ENCODE results near the gene PSMC6. TPM values are rescaled to one million over a fixed set of nuclear protein-coding genes. Genes with fewer than 3 reads are reported as not detected.
"Not testable (repeated sequence)": the region's sequence is repeated elsewhere in the genome, so short reads cannot be mapped to it uniquely, and the experiment has no call there.

Gene PSMC6
- total RNA-seq, 3 donors from 2014 or later, result 78.3 to 106 (median 89.9) TPM

DNA sequence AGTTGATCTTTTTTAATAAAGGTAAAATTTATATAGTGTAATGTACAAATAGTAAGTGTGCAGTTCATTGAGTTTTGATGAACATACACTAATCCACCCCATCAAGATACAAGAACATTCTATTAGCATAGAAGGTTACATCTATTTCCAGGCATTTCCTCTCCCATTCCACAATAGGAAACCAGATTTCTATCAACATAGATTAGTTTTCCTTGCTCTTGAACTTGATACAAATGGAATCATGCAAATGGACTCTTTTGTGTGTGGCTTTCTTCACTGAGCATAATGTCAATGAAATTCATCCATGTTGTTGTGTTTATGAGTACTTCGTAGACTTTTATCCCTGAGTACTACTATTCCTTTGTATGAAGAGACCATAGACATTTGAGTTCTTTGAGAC, 33.8 kb downstream of the PSMC6 start:
- TF ChIP-seq POLR2AphosphoS5 (IDR thresholded peaks at IDR 0.05) (no peak), POLR2A (IDR thresholded peaks at IDR 0.05) (no peak)
- TF ChIP-seq, protein P1, sequence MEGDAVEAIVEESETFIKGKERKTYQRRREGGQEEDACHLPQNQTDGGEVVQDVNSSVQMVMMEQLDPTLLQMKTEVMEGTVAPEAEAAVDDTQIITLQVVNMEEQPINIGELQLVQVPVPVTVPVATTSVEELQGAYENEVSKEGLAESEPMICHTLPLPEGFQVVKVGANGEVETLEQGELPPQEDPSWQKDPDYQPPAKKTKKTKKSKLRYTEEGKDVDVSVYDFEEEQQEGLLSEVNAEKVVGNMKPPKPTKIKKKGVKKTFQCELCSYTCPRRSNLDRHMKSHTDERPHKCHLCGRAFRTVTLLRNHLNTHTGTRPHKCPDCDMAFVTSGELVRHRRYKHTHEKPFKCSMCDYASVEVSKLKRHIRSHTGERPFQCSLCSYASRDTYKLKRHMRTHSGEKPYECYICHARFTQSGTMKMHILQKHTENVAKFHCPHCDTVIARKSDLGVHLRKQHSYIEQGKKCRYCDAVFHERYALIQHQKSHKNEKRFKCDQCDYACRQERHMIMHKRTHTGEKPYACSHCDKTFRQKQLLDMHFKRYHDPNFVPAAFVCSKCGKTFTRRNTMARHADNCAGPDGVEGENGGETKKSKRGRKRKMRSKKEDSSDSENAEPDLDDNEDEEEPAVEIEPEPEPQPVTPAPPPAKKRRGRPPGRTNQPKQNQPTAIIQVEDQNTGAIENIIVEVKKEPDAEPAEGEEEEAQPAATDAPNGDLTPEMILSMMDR (IDR thresholded peaks at IDR 0.05), result no peak
- no peak for DNase-seq (ENCODE audit: low spot score in 2 of 2)
- H3K27me3 ChIP-seq, result no peaks in the 10 kb centered on the region
- no peaks in the 10 kb centered on the region for H3K36me3 ChIP-seq
- H3K27ac ChIP-seq, result no peak overlapping the region
- H3K9me3 ChIP-seq, result no peaks in the 10 kb centered on the region
- peaks cover 0 to 5% of the 10 kb centered on the region in 2 donors for H3K4me1 ChIP-seq
- H3K4me3 ChIP-seq, result no peak overlapping the region
- intact Hi-C loops (cut with DNase I; ENCODE audit: low total_unique reads), result no loop called here

DNA sequence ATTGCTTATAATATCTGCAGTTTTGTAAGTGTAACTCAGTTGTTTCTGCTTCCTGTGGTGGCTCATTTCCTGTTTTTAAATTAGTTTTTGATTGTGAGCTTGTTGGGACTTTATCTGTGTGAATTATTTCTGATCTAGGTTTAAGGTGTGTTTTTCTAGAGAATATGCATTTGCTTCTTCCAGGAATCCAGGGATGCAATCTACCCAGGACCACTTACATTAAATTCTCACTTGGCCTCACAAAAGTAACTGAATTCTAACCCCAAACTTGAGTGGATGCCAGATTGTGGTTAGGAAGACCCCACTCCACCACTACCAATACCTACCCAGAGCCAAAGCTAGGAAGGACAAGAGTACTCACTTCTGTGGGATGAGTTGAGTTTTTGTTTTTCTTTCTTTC, 34.9 kb downstream of the PSMC6 start:
- TF ChIP-seq POLR2AphosphoS5 (IDR thresholded peaks at IDR 0.05) (no peak), POLR2A (IDR thresholded peaks at IDR 0.05) (no peak)
- TF ChIP-seq, protein P1 (IDR thresholded peaks at IDR 0.05), result no peak
- no peak overlapping the region for H3K4me3 ChIP-seq
- intact Hi-C loops (cut with DNase I; ENCODE audit: low total_unique reads), result no loop called here

DNA sequence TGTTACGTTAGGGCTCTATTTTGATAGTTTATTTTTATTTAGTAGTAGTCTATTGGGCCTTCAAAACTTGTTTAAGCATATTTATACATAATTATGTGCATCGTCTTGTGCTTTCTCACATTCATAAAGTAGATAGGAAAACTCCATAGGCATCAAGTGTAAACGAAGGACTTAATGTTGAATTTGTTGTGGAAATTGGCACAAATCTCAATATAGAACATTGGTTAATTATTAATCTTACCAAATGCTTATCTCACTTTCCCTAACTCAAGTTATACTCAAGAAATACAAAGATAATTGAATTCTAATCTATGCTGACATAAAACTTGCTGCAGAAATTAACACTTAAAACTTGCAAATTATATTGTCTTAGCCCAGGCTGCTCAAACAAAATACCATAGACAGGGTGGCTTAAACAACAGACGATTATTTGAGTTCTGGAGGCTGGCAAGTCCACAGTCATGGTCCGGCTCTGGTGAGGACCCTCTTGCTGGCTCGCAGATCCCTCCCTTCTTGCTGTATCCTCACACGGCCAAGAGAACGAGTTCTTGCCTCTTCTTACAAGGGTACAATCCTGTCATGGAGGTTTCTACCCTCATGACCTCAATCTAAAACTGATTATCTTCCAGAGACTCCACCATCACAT, 41.8 kb downstream of the PSMC6 start:
- no peak for DNase-seq (ENCODE audit: low spot score in 2 of 2)
- H3K4me1 ChIP-seq, result no peaks in the 10 kb centered on the region
- H3K9me3 ChIP-seq, result no peaks in the 10 kb centered on the region
- intact Hi-C loops (cut with DNase I; ENCODE audit: low total_unique reads), result no loop called here
- H3K27ac ChIP-seq, result no peak overlapping the region
- TF ChIP-seq POLR2A (IDR thresholded peaks at IDR 0.05) (no peak), POLR2AphosphoS5 (IDR thresholded peaks at IDR 0.05) (no peak)
- TF ChIP-seq, protein P1 (IDR thresholded peaks at IDR 0.05), result no peak
- H3K27me3 ChIP-seq, result no peaks in the 10 kb centered on the region
- peaks cover 5% of the 10 kb centered on the region for H3K36me3 ChIP-seq
- H3K4me3 ChIP-seq, result no peak overlapping the region

More for the DNA sequence above, 34.9 kb downstream of the PSMC6 start:
- Histone ChIP-seq H3K27ac (no peak overlapping the region), H3K36me3 (no peaks in the 10 kb centered on the region), H3K9me3 (no peaks in the 10 kb centered on the region), H3K27me3 (no peaks in the 10 kb centered on the region), H3K4me1 (no peaks in the 10 kb centered on the region)
- DNase-seq (ENCODE audit: low spot score in 2 of 2), result no peak

- no peak for DNase-seq (ENCODE audit: low spot score in 2 of 2)
- Histone ChIP-seq H3K4me3 (no peak overlapping the region), H3K36me3 (peaks cover 2% of the 10 kb centered on the region), H3K27me3 (no peaks in the 10 kb centered on the region), H3K4me1 (no peaks in the 10 kb centered on the region), H3K9me3 (no peaks in the 10 kb centered on the region), H3K27ac (no peak overlapping the region)
- TF ChIP-seq POLR2A (IDR thresholded peaks at IDR 0.05), result no peak
- no peak for TF ChIP-seq POLR2AphosphoS5 (IDR thresholded peaks at IDR 0.05)
- TF ChIP-seq, protein P1 (IDR thresholded peaks at IDR 0.05), result no peak
- intact Hi-C loops (cut with DNase I; ENCODE audit: low total_unique reads), result no loop called here
These were observed 48.8 kb downstream of the PSMC6 start for GRCh38 chr14:52755607-52756316.

DNA sequence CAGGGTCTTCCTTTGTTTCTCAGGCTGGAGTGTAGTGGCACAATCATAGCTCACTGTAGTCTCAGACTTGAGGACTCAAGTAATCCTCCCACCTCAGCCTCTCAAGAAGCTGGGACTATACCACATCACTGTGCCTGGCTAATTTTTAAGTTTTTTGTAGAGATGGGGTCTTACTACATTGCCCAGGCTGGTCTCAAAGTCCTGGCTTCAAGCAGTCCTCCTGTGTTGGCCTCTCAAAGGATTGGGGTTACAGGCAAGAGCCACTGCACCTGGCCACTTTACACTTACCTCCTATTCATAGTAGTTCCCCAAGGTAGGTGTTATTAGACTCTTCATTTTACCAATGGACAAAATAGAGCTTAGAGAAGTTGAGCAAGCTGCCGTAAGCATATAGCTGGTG, 52.1 kb downstream of the PSMC6 start:
- Histone ChIP-seq H3K4me3 (no peak overlapping the region), H3K36me3 (no peaks in the 10 kb centered on the region), H3K27me3 (no peaks in the 10 kb centered on the region), H3K4me1 (no peaks in the 10 kb centered on the region), H3K27ac (no peak overlapping the region), H3K9me3 (no peaks in the 10 kb centered on the region)
- no peak for DNase-seq (ENCODE audit: low spot score in 2 of 2)
- intact Hi-C loops (cut with DNase I; ENCODE audit: low total_unique reads), result no loop called here
- TF ChIP-seq POLR2A (IDR thresholded peaks at IDR 0.05) (no peak), POLR2AphosphoS5 (IDR thresholded peaks at IDR 0.05) (no peak)
- TF ChIP-seq, protein P1 (IDR thresholded peaks at IDR 0.05), result no peak

DNA sequence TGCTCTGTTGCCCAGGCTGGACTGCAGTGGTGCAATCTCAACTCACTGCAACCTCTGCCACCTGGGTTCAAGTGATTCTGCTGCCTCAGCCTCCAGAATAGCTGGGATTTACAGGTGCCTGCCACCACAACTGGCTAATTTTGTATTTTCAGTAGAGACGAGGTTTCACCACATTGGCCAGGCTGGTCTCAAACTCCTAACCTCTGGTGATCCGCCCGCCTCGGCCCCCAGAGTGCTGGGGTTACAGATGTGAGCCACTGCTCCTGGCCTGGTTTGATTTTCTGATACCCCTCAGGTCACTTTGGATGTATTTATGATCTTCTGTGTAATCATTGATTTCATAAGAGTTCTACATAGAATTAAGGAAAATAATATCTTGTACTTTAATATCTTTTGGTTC, 55.9 kb downstream of the PSMC6 start:
- intact Hi-C loops (cut with DNase I; ENCODE audit: low total_unique reads); H3K4me1 ChIP-seq; H3K36me3 ChIP-seq; H3K27ac ChIP-seq; H3K4me3 ChIP-seq; H3K27me3 ChIP-seq; H3K9me3 ChIP-seq; DNase-seq (ENCODE audit: low spot score in 2 of 2): not testable (repeated sequence)

All from breast epithelium (tissue), 4 donors.